Nucleus accumbens (tissue), 56 donors: ENCODE measurements around the gene MARCHF3.
A peak's percentile ranks its signal among the peaks of the same experiment; 100 is the strongest.

Experiments
- DNase-seq, 56 donors: peaks; one replicate each; lab custom pipeline; 2025; lab: John Stamatoyannopoulos, UW

Gene MARCHF3

DNA sequence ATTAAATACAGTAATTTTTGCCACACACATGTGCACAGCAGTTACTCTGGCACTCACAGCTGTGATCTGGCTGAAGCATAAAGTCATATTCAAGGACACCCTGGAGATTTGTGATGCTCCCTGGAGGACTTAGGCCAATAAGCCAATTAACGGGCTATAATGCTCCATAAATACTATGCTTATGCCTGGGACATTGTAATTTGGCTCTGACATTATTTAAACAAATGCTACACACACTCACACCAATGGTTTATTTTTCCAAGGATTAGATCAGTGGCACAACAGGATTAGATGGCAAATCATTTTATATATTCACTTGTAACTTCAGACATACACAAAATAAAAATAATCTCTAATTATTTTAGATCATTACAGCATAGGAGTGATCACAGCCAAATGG is 142.2 kb downstream of the MARCHF3 start:
- DNase-seq = no peak

DNA sequence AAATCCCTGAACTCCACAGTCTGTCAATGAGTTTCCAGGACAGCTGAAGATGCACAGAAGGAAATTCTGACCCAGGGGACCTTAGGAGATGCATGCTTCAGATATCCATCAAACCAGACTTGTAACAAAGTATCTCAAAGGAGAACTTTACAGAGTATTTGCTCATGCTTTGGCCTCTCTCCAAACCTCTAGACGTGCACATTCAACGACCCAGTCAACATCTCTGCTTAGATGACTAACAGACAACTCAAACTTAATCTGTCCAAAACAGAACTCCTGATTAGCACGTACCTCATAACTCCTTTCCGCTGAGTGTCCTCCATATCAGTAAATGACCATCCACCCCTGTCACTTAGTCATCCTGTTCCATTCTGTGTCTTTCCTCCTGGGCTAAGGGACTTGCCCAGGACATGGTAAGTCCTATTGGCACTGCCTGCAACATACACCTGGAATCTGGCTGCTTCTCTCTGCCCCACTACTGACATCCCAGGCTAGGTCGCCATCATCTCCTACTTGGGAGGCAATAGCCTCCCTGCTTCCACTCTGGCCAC is 146.0 kb downstream of the MARCHF3 start:
- DNase-seq = no peak

DNA sequence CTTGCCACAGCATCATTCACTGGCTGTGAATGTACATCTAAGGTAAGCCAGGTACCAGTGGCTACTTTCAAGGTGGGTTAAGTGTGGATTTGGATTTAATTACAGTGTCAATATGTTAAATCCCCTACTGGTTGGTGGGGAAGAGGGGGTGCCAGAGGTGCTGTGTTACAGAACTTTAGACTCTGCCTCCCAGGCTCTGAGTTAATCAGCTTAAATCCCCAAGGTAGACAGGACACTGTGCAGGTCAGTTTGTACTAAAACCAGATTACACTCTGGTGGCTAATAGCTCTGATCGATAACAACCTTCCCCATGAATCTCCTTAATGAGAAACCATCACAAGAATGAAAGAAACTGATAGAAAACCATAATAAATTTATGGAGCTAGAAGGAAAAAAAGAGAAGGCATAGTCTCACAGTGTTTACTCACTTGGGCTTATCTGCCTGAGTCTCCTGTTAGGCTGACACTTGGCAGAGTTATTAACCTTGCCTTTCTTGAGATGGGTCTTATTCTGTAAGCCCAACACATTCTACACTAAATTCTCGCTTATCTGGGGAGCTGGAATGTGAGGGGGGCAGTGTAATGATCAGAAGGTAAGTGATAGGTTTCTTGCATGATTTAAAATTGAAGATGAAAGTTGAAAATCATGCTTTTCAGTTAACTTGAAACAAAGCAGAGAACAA is 146.7 kb downstream of the MARCHF3 start:
- no peak for DNase-seq

DNA sequence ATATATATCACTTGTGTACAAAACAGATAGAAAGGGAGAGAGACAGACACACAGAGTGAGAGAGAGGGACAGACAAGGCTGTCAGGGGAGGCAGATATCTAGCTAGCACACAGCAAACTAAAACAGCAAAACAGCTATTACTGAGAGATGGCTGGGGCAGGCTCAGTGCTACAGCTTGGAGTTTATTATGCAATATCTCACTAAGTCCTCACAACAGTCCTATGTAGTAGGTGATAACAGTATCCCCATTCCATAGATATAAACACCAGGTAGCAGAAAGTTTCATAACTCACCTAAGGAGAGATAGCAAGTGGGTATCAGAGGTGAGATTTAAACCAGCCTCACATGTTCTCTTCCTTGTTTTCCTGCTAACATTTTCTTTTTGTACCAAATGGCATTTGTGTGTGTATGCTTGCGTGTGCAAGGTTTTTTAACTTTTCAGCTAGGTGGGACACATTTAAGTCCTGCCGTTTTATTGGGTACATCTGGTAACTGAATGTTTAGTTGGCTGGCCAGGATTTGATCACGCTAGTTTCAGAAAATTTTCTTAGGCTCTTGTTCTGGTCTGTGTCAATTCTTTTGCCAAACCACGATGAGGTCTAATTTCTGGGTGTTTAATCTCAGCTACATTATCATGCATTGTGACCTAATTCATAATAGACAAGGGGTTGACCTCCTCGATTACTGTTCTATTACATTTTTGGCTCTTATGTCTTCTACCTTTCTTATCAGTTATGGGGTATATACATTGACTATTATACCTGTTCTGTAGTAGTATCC is 148.3 kb downstream of the MARCHF3 start:
- no peak for DNase-seq

DNA sequence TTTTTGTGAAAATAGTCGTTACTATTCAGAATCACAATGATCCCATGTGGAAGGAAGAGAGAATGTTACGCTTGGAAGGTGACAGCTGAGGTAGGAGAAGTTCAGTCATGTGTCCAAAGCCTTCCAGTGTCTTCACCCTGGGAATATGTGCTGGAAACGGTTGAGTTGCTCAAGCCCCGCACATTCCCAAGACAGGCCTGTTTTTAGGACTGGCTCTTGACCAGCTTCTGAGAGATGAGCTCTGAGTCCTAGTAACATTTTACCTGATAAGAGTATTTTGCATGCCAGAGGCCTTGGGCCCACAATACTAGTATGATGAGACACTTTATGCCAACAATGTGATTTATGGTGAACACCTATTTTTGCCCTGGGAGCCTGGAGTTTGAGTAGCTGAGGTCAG is 151.7 kb downstream of the MARCHF3 start:
- no peak for DNase-seq

DNA sequence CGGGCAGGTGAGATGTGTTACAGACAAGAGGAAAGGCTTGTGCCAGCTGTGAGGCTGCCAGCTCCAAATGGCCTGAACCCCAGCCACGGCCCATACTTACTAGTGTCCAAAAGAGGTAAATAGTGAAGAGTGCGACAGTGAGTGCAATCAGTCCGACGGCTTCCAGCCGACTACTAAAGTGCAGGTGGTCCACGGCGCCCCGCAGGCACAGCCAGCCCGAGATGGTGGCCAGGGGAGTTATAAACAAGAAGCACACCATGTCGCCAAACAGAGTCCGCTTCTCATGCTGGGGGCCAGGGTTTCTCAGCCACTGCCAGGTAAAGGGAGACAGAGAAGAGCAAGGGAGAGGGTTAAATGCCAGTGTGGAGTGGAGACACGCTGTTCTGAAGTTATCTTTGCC is 152.3 kb downstream of the MARCHF3 start:
- no peak for DNase-seq

DNA sequence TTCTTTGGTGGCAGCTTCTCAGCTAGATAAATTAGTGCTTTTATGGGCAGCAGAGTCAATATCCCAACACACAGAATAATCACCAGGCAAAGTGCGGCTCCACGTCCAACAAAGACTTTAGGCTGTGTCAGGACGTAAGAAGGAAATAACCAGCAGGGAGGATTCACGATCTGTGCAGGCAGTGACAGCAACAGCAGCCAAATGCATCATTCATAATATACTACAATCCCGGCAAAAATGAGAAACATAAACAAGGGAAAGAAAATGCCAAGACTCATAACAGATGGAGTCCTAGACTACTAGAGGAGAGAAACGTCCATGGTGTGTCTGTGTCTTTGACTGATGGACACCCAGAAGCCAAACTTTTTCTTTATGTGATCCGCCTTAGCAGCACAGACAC is 152.8 kb downstream of the MARCHF3 start:
- DNase-seq = no peak

DNA sequence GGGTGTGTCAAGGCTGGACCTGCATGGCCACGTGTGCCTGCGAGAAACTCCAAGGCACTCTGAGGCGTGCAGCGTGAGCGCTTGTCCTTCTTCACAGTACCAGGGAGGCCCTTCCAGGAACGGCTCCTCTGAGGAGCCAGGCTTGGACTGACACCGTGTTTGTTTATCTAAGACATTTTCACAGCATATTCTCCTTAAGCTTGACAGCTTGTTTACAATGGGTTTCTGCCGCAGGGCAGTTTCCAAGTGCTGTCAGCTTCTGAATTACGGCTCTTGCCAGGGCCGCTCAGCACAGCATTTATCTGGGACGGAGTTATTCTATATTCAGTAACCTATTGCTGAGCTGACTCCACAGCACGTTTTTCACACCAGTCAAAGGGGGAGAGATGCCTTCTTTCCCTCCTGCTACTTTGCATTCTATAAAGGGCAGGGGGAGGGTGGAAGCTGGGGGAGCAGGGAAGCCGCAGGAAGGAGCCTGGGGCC is 155.0 kb downstream of the MARCHF3 start:
- DNase-seq = no peak

DNA sequence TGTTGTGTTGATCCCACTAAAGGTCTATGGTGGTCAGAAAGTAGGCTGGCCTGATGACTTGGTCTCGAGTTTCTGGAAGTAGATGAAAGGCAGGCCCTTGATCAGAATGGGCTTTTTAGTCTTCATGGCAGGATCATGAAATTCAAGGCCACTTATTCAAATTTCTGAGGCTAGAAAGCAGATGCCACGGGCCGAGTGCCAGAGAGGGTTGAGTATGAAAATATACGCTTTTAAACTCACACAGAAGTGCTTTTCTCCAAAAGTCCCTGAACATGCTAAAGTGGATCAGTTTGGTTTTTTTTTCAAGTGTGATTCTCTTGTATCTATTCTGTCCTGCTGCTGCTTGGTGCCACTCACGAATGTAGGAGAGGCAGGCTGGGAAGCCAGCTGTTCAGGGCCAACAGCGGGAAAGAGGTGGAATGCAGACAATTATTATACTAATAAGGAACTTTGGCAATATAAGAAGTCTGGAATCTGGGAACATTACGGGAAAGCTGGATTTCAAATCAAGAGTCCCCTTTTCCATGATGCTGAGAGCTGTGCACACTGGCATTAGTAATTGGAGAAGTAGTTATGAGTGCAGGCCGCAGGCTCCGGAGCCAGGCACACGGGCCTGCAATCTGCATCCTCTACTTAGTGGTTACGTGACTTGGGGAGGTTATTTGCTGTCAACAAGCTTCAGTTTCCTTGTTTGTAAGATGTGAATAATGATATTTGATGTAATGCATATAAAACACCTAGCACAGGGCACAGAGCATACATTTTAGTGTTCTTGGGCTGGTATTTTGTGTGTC is 157.6 kb downstream of the MARCHF3 start:
- no peak for DNase-seq

DNA sequence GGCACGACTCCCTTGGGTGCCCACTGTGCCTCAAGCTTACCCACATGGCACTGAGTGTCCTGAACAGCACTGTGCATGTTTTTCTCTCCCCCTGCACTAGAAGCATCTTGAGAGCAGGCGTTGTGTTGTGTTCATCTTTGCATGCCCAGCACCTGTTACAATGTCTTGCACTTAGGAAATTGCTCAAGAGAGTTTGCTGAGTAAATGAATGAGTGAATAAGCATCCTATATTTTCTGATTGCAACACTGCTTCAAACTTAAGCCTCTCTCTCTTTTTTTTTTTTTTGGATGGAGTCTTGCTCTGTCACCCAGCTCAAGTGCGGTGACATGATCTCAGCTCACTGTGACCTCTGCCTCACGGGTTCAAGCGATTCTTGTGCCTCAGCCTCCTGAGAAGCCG is 158.9 kb downstream of the MARCHF3 start:
- DNase-seq = no peak

DNA sequence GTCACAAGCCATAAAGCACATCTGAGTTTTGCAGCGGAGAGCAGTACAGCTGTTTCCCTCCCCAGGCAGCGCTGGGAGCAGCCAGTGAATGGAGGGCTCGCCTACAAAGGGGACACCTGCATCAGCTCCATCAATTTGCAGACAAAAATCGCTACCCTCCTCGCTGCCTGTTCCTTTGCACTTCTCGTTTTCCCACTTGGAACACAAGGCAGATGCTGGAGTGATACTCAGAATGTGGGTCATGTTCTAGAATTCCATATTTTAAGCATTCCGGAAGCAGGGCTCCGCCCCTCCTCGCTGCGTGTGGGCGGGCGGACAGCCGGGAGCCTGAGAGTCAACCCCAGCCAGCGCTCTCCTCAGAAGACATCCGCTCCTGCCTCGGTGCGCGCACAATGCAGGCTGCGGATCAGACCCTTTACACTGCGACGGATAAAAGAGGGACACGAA is 161.3 kb downstream of the MARCHF3 start:
- peak in 14 of 56 donors; percentile 11 to 58 (median 24) for DNase-seq

DNA sequence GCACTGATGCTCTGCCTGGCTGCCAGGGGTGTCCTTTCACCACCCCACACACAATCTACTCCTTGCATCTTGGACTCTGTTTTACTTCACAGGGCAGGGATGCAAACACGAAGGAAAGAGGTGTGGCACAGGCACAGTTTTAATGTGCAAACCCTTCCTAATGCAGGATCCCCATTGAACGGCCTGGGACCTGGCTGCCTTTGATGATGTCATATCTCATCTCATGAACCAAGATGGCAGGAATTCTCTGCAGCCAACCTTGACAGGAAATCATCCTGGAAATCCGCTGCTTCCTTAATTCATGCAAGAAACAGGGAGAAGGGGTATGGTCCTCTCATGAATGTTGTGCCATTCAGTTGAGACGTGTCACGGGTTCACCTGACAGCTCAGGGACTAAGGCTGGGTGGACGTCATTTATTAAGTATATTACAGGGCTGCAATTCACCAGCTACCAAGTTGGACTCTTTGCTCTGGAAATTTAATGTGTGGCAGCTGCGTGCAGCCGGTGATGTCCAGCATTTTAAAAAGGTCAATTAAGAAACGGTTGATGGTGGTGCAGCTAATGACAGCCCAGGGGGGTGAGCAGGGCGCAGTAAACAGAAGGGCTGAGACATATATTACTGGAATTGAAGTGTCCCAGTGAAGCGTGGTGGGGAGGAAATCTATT is 161.9 kb downstream of the MARCHF3 start:
- DNase-seq = no peak

DNA sequence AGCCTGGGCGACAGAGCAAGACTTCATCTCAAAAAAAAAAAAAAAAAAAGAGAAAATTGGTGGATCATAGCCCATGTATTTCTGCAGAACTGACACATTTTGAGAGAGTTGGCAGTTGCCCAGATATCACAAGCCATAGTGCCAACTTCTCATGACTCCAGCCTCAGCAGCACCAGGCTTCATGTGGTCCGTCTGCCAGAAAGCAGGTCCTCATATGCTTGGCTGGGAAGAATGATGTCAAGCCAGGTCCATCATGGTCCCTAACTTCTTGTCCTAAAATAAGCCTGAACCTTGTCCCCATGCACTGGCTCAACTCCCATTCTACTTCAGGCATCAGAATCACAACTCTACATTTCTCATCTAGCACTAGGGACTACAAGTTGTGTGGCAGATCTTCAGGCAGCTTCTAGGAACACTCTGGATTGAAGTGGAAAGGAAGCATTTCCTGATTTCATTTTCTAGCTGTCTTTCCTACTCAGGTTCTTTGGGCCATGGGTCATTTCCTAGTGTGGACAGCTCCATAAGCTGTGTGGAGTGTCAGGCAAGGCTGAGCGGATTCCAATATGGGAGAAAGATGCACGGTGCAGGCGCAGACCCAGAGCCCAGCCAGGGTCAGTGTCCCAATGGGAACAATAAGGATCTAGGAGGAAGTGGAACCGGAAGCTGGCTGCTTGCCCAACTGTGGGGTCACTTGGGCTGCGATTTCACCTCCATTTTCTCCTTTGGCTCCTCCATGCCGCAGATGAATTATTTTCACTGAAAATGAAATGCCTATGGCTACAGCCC is 163.3 kb downstream of the MARCHF3 start:
- no peak for DNase-seq

DNA sequence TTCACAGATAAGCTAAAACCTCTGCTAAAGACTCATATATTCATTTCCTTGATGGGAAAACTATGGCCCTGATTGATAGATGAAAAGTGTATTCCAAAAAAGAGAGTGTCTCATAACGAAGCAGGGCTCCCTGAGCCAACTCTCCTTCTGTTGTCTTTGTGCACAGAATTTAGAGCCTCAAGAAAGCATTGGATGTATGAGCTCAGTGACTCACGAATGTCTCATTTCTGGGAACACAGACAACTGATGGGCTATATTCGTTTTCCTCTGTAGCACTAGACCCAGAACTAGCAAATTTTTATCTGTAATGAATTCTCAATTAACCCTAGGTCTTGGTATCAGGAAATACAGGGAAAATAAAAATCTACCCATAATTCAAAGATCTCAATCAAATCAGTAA is 165.1 kb downstream of the MARCHF3 start:
- DNase-seq = no peak

DNA sequence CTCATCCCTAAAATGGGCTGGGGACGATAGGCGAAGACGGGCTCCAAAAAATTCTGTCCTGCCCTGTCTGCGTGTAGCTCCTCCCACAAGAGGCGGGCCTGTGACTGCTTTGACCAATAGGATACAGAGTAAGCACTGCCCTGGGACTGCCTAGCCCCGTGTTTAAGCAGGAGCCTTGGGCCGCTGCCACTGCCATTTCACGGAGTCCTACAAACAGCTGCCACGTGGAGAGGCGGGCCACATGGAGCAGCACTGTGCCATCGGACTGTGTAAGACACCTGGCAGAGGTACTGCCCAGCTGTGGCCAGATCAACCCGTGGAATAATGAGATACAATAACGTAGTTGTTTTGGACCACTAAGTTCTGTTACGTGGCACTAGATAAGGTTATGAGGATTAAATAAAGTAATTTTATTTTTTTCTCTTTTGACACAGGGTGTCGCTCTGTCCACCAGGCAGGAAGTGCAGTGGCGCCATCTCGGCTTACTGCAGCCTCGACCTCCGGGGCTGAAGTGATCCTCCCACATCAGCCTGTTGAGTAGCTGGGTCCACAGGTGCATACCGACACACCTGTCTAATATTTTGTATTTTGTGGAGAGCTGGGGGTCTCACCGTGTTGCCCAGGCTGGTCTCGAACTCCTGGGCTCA is 166.2 kb downstream of the MARCHF3 start:
- DNase-seq = no peak

DNA sequence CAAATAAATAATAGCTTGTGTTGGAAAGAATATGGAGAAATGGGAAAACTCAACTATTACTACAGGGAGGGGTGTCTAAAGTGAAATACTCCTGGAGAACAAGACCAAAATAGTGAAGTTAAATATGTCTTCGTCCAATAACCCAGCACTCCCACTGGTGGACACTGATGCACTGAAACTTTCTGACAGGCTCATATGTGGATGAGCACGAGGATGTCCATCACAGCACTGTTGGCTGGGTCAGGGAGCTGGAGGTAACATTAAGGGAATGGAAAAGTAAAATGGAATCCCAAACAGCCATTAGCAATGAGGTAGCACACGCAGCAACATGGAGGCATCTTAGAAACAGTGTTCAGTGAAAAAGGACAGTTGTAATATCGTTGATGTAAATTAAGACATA is 167.0 kb downstream of the MARCHF3 start:
- DNase-seq = no peak

DNA sequence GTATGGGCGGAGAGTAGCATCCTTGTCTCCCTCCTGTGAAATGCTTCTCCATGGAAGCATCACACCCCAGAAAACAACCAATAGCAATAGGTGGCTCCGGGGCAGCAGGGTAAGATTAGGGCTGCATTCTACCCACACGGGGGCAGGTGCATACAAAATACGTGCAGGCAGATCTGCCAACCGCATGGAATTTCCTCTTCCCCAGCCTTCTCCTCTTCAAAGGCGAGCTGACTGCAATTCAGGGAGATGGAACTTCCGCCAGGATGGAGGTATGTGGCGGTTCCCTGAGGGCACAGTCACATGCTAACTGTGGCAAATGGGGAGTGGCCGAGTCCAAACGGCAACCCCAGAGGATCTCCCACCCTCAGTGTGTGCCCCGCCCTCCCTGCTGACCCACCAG is 171.9 kb downstream of the MARCHF3 start:
- no peak for DNase-seq

DNA sequence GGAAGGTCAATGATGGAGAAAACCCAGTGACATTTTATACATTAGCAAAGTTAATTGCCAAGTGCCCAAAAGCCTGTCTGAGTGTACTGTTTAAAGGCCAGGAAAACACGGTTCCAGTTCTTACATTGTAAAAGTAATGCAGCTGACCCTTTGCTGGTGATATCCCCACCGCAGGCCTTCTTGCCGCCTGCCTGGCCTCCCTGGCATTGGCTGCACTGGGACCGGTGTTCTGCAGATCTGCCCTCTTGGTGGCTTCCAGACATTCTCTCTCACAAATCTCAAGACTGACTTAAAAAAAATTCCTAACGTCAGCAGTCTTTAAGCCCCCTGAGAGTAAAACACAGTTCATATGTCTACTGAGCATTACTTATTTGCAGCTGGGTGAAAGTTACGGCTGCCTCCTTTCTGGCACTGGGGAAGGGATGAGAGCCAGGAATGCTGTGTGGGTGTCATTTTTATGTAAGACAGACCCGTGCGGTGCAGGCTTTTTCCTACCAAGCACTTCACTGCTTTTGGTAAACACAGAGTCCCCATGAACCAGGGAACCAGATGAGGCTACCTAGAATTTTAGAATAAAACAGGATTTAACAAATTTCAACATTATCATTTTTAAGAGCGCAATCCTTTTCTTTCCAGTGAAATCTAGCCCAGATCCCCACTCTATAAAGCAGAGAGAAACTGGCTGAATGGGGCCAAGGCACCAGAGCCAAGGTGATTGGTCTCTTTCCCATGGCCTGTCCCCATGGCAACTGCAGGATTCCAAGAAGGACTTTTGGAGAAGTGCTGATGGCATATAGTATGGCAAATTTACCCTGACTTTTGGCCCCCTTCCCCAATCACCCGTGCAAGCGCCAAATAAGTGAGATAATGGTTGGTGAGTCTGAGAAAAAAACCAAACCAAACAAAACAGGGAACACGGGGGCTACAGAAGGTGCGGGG is 172.6 kb downstream of the MARCHF3 start:
- DNase-seq = peak in 1 of 56 donors; percentile 29
